Stimulated activated CD8-positive, alpha-beta memory T cell treated with anti-CD3 and anti-CD28 coated beads, Interleukin-15, amount 100 ng/mL, for 48 hours (primary cell): ENCODE results near the gene NSMCE1.
"Not testable (repeated sequence)": the region's sequence is repeated elsewhere in the genome, so short reads cannot be mapped to it uniquely, and the experiment has no call there.

Source experiments
- DNase-seq, 2 donors: peaks; one replicate each; pipeline ENCODE4 v3.0.0-alpha.2; 2020; ENCODE audit warnings: low read depth in 2 of 2

The NSMCE1 gene

DNA sequence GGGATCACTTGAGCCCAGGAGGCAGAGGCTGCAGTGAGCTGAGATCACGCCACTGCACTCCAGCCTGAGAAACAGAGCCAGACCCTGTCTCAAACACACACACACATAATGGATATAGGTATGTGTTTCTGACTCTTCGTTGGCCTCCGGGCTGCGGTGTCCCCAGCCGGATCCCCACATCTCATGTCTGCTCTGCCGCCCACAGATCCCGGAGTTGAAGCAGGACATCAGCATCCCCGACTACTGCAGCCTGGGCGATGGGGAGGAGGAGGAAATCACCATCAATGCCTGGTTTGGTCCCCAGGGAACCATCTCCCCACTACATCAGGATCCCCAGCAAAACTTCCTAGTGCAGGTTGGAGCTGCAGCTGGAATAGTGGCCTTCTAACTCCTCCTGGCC lies 49.8 kb downstream of the NSMCE1 start:
- no peak for DNase-seq

DNA sequence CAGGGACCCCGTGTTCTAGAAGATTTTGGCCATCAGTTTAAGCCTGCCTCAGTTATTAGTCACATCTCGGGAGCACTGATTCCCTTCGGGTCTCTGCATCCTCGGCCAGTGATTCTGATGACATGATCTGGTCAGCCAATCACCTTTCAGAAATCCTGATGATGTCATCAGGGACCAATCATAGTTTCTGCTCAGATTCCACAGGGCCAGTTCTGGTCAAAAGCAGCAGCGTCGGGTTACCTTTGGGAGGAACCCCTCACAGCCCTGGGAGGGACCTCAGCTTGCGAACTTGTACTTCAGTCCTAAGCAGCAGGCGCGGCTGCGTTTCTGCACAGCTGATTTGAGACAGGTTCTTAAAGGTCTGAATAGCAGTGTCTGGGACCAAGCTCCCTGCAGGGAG lies 51.3 kb downstream of the NSMCE1 start:
- no peak for DNase-seq

DNA sequence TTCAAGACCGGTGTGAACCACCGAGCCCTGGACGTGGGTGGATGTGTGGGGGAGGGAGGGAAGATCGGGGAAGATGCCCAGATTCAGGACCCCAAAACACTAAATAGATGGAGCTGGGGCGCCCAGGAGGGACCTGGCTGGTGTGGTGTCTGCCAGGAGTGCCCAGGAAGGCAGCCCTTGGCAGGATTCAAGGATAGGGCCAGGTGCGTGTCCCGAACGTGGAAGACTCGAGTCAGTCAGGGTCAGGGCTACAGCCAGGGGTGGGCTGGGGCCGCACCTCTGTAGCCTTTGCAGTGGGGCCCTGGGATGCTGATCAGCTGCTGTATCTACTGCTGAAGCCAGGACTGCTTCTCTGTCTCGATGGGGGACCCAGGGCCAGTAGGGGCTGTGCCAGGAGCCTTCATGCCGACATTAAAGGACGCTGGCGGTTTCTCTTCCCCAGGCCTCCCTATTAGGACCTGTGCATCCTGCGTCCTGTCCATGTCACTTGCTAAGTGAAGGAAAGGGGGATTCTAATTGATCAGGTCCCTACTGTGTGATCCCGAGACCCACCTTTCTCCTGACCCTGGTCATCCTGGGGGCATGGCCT lies 52.2 kb downstream of the NSMCE1 start:
- no peak for DNase-seq

DNA sequence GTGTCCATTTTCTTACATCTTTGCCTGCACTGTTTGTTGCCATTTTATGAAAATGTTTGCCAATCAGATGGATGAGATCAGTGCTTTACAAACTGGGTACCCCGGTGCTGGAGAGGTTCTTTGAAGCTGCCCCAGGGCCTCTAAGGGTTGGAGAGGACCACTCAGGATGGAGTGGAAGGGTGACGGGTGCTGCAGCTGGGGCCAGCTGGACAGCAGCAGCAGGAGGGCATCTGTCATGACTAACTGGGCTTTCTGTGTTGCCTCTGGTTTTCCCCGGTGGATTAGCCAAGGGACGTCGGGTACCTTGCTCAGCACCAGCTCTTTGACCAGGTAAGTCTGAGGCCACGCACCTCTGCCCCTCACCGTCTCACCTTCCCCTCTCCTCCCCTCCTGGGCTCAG lies 52.9 kb downstream of the NSMCE1 start:
- no peak for DNase-seq

DNA sequence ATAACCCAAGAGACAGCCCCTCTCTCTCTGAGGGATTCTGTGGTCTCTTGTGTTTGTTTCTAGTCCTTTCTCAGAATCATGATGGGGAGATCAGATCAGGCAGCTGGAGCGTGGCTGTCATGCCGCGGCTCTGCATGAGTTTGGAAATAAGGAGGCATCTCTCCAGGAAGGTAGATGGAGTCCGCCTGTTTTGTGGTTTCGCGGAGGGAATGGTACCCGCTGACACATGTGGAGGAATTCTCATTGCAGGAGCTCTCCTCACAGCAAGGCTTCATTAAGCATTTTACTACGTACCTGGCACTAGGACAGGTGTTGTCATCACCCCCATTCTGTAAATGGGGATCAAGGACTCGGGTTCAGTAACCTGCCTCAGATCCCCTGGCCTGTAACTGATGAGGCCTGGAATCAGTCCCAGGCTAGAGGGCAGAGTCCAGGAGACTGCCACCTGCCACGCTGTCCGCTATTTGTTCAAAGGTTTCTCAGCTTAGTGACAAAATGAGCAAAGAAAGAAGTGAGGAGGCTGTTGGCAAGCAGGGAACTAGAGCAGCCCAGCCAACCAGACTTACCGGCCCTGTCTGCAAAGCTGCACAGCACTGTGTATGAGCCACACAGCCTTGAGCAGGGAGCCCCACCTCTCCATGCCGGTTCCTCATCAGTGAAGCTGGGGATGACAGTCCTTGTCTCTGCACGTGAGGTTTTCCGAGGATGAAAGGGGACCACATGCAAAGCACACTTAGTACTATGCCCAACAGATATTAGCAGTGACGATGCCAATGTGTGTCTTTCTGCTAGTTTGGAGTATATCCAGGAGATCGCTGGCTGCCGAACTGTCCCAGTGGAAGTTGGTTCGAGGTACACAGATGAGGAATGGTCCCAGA lies 54.2 kb downstream of the NSMCE1 start:
- DNase-seq = no peak

DNA sequence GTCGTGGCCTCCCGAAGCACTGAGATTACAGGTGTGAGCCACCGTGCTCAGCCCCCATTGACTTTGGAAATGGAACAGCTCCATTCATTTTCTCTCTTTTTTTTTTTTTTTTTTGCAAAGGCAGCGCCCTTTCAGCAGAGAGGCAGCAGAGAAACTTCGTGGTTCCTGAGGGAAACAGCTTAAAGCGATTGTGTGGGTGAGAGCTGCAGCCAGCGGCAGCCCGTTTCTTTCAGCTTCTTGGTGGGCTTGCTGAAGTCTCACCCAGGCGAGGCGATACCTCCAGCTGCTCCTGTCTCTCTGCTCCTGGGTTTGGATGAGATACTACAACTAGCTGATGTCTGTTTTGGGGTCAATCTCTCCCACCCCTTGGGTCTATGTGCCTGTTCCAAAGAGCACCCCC lies 57.5 kb downstream of the NSMCE1 start:
- DNase-seq = no peak

DNA sequence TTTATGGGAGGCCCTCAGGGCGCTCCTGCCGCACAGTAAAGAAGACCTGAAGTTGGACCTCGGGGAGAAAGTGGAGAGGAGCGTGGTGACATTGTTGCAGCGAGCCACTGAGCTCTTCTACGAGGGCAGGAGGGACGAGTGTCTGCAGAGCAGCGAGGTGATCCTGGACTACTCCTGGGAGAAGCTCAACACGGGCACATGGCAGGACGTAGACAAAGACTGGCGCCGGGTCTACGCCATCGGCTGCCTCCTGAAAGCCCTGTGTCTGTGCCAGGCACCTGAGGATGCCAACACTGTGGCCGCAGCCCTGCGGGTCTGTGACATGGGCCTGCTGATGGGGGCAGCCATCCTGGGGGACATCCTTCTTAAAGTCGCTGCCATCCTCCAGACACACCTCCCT lies 58.4 kb downstream of the NSMCE1 start:
- no peak for DNase-seq

DNA sequence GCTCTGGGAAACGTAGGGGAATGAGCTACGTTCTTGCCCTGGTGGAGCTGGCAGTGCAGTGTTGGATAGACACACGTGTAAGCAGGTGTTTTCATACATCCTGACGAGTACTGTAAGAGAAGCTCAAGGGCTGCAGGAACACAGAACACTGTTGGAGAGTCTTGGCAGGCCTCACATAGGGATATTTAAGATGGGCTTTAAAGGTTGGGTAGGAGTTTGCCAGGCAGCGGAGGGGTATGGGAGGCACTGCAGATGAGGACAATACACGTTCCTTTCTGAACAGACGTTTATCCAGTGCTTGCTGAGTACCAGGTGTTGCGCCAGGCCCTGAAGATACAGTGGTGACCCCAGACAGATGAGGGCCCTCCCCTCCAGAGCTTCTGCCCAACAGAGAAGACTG lies 59.0 kb downstream of the NSMCE1 start:
- no peak for DNase-seq

DNA sequence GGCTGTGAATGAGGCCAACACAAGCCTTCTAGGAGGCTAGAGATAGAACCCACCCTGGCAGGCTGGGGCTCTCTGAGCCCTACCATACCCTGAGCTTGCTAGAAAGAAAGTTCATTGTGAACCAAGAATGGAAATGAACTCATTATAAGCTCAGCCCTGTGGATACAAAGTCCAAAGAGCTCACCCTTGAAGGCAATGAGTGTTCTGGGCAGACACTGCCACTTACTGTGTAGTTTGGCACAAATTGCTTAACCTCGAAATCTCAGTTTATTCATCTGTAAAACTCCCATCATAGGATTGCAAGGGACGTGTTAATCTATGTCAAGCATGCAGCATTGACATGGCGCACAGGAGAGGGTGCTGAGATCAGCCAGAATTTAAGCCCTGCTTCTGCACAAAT lies 59.8 kb downstream of the NSMCE1 start:
- DNase-seq = no peak

DNA sequence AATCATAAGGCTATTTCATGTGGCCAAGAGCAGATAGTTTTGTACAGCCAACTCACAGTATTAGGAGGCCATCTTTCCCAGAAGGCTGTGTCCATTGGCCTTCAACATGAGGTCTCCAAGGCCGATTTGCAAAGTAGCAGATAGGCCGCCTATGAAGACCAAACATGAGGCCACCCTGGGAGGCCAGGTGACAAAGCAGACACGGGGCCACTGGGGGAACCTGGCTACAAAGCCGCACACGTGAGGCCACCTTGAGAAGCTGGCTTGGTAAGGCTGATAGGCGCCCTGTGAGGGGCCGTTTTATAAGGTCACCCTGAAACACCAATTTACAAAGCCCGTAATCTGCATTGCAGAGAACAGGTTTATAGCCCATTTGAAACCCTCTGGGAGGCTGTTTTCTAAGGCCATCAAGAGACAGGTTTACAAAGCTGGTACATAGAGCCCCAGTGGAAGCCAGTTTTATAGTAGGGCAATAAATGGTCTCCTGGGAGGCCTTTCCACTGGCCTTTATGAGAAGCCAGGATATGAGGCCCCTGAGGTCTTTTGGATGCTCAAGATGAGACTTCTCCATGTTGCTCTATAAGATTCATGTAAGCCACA lies 60.4 kb downstream of the NSMCE1 start:
- no peak for DNase-seq

DNA sequence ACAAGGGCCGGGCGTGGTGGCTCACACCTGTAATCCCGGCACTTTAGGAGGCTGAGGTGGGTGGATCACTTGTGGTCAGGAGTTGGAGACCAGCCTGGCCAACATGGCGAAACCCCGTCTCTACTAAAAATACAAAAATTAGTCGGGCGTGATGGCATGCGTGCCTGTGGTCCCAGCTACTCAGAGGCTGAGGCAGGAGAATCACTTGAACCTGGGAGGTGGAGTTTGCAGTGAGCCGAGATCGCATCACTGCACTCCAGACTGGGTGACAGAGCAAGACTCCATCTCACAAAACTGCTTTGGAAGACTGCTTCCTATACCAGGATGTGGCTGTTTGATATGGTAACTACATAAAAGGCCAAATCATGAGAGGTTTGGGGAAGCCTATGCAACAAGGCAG lies 61.5 kb downstream of the NSMCE1 start:
- DNase-seq = not testable (repeated sequence)

DNA sequence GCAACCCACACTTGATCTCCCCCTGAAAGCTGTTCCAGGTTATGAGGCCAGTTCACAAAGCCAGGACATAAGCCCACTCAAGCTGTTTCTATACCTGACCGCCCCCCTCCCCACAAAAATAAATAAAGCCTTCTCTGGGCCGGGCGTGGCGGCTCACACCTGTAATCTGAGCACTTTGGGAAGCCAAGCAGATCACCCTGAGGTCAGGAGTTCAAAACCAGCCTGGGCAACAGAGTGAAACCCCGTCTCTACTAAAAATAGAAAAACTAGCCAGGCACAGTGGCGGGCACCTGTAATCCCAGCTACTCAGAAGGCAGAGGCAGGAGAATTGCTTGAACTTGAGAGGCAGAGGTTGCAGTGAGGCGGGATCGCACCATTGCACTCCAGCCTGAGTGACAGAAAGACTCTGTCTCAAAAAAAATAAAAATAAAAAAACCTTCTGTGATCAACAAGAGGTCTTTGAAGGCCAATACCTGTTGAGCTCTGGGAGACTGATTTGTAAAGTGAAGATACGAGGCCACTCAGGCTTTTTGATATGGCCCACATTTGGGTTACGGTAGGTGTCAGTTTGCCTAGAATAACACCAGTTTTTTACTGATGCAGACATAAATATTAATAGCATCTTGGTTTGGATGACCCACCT lies 63.0 kb downstream of the NSMCE1 start:
- DNase-seq = no peak

DNA sequence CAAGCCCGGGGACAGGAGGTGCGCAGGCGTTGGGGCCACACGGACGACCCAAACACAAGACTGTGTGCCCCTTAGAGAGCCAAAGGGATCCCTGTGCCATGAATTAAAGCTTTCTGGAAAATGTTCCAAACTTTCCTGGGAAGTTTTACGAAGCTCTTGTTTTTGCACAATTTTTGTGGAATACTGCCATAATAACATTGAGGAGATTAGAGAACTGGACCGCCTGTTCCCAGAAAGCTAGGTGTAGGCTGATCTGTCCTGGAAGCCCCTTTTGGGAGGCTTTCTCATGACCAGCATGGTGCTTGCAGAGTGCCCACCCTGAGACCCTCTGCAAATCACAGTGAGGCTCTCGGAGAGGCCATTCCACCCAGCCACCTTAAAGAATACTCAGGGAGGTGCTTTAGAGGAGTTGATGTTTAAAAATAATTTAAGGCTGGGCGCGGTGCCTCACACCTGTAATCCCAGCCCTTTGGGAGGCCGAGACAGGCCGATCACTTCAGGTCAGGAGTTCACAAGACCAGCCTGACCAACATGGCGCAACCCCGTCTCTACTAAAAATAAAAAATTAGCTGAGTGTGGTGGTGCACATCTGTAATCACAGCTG lies 64.2 kb downstream of the NSMCE1 start:
- DNase-seq = no peak

DNA sequence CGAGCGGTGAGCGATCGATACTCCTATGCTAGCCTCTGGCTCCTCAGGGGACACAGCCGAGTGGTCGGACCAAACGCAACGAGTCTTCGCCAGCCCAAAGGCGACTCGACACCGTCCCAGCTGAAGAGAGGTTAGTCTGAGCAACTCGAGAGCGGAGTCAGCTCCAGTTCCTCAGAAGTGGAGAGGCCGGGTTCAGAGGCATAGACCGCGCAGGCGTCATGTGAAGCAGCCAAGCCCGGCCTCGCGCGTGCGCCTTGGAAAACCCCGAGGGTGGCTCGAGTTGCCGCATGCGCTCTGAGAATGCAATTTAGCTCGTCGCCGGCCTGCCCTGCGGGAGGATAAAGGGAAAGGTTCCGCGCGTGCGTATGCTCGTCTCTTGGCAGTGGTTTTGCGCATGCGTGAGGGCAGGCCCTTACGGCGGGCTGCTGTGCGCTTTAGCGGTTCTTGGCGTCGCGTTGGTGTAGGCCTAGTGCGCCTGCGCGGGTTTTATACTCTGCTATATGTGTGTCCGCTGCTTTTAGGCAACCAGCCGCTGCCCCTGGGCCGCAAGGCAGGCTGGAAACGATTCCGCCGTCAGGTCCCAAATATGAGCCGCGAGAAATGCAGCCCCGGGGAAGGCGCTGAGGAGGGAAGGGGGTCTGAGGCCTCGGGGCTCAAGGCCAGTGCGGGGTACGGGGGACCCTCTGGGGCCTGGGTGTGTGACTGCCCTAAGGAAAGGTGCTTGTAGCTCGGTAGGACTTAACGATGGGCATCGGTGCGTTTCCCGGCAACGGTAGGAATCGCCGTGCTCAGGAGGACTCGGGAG lies 64.9 kb downstream of the NSMCE1 start, which contains the start of gene KDM8:
Gene KDM8 (plus strand): TSS at position 20 of the 805 bp plus-strand sequence. CDS start 6,598 bp downstream, outside the sequence.
- peak; percentile 100 for DNase-seq

DNA sequence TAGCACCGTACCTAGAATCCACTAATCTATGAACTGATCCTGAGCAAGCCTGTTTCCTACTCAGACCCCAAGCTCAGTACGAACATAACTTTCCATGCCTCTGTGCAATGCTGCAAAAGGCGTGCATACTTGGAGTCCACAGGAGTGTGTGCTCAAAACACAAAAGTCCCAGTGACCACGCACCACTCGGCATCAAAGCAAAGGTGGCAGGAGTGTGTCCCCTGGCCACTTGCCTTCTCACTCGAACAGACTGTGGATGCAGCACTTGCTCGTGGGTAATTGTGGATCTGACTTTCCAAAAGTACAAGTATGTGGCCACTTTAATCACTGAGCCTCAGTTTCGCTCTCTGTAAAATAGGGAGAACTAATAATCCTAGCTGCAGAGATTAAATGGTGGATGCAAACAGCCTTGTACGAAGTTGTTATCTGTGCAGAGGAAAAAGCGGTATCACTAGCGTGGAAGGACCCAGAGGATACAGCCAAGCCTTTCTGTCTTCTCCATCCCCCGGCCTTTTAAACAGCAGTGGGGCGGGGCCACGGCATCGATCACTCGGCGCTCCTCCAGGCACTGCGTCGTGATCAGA lies 65.6 kb downstream of the NSMCE1 start:
- peak; percentile 79 for DNase-seq

DNA sequence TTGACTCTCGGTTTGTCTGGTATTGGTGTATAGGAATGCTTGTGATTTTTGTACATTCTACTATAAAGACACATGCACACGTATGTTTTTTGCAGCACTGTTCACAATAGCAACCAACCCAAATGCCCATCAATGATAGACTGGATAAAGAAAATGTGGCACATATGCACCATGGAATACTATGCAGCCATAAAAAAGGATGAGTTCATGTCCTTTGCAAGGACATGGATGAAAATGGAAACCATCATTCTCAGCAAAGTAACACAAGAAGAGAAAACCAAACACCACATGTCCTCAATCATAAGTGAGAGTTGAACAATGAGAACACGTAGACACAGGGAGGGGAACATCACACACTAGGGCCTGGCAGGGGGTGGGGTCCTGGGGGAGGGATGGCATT lies 67.7 kb downstream of the NSMCE1 start:
- DNase-seq = not testable (repeated sequence)

DNA sequence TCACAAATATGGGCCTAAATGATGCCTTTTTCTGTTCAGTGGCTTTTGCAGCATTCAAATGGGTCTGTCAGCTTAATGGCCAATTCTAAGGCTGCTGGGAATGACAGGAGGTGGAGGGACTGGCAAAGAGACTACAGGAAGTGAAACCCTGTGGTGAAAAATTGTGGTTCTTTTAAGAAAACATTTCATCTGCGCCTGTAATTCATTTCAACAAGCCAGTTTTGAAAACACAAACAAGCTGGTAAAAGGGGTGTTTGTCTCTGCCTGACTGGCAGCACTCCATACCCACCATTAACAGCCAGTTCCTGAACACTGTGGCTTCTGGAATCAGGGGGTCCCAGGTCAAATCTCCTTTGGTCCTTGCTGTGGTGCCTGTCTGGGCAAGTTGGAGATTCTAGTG lies 68.8 kb downstream of the NSMCE1 start:
- no peak for DNase-seq

DNA sequence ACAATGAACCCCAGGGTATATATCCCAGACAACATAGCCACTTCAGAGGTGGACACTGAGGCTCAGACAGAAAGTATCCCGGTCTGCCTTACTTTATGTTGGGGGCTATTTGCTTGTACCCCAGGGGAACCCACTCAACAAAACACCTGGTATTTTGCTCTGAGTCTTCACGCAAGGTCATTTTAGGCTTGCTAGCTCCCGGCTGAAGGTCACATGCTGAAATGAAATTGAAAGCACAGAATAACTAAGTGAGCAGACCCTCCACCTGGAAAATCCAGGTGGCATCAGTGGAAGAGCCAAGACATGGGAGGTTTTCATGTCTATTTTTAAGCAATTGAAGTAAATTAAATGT lies 69.4 kb downstream of the NSMCE1 start:
- no peak for DNase-seq

DNA sequence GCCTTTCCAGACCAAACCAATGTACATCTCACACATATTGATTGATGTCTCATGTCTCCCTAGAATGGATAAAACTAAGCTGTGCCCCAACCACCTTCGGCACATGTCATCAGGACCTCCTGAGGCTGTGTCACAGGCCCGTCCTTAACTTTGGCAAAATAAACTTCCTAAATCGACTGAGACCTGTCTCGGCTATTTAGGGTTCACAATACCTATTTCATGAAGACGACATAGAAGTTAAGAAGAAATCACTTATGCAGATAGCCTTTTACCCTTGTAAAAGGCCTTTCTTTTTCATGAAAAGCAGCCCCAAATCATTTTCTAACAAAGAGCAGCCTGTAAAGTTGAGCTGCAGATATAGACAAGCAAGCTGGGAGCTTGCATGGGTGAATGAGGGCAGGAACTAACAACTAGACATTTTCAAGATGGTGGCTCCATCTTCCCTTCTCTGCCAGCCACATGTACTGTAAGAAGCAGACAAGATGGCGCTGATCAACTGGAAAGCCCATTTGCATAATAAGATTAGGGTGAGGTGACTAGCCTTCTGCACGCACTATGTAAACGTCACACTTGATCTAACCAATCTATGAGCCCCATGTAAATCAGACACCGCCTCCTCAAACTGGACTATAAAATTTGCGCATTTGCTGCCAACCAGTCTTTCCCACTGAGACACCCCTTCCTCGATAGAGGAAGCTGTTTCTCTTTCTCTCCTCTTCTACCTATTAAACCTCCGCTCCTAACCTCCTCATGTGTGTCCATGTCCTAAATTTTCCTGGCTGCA lies 69.9 kb downstream of the NSMCE1 start:
- no peak for DNase-seq

DNA sequence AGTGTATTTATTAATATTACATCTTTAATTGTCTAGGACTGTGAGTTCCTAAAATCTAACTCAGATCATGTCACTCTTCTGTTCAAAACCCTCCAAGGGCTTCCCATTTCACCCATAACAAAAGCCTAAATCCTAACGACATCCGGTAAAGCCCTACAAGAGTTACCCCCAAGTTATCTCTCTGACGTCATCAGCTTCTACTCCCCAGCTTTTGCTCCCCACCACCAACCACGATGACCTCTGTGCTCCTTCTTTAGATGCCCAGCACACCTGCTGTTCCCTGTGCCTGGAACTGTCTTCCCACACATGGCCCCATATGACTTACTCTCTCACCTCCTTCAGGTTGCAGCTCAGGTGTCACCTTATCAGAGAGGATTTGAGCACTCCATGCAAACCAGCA lies 71.6 kb downstream of the NSMCE1 start:
- DNase-seq = no peak
